GM21717 (cell line): ENCODE data around the gene VPS52.
A peak's percentile ranks its signal among the peaks of the same experiment; 100 is the strongest.
"Not testable (repeated sequence)": the region's sequence is repeated elsewhere in the genome, so short reads cannot be mapped to it uniquely, and the experiment has no call there.

Experiments
- ATAC-seq: cut with Tn5 transposase; IDR thresholded peaks from one replicate; pipeline ENCODE4 v1.9.1; 2021; ENCODE audit warnings: mild to moderate bottlenecking, moderate library complexity; ENCODE audit not compliant: unreplicated experiment

Gene VPS52

GRCh38 chr6:33280539-33280938, 8.9 kb upstream of the VPS52 start:
- no peak for ATAC-seq

- no peak for ATAC-seq
Measured at GRCh38 chr6:33279971-33280511, 8.4 kb upstream of the VPS52 start.

- no peak for ATAC-seq
Measured at GRCh38 chr6:33279257-33279695, 7.6 kb upstream of the VPS52 start.

DNA sequence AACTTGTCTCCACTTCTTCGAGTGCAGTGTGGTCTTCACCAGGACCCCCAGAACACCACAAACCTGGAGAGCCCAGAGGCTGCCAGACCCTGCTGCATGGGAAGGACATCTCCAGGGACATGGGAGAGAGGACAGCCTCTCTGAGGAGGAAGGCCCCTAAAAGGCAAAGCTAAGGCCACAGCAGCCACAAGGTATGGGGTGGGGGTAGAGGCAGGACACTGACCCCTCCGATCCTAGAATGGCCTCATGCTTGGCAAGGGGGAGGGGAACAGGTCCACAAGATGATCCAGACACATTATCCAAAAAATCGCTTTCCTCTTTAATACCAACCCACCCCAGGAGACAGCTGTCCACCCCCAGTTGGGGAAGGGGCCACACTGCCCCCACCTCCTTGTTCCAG, 7.1 kb upstream of the VPS52 start:
- no peak for ATAC-seq

DNA sequence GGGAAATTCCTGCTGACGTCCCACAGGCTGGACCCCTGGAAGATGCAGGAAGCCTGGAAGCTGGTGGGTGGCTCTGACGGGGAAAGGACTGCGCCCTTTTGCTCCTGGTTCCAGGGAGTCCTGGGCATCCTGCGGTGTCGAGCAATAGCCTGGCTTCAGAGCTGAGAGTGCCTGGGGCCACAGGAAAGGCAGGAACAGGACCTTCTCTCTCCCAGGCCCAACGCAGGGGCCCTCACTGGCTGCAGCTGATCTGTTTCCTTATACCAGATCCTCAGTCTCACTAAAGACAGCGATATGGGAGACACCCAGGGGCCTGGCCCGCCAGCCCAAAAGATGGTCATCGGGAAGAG, 6.7 kb upstream of the VPS52 start:
- ATAC-seq, result no peak

GRCh38 chr6:33277663-33278391, 6.2 kb upstream of the VPS52 start:
- ATAC-seq, result peak; percentile 7

GRCh38 chr6:33276864-33277662, 5.4 kb upstream of the VPS52 start, which contains the start of gene B3GALT4:
TSS of gene B3GALT4 (plus strand) at chr6:33277123. CDS start at chr6:33277420, 297 bp downstream.
- ATAC-seq, result peak; percentile 43

DNA sequence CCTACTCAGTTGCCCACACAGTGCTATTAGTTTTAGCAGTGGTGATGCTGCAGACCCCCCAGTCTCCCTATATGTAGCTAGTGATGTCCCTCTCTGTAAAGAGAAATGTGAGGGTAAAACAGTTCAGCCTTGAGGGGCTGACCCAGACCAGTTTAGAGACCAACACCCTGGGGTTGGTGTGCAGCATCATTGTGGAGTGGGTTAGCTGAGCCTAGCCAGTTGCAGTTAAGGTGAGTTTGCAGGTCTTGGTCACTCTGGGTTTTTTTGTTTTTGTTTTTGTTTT, 4.8 kb upstream of the VPS52 start:
- no peak for ATAC-seq

DNA sequence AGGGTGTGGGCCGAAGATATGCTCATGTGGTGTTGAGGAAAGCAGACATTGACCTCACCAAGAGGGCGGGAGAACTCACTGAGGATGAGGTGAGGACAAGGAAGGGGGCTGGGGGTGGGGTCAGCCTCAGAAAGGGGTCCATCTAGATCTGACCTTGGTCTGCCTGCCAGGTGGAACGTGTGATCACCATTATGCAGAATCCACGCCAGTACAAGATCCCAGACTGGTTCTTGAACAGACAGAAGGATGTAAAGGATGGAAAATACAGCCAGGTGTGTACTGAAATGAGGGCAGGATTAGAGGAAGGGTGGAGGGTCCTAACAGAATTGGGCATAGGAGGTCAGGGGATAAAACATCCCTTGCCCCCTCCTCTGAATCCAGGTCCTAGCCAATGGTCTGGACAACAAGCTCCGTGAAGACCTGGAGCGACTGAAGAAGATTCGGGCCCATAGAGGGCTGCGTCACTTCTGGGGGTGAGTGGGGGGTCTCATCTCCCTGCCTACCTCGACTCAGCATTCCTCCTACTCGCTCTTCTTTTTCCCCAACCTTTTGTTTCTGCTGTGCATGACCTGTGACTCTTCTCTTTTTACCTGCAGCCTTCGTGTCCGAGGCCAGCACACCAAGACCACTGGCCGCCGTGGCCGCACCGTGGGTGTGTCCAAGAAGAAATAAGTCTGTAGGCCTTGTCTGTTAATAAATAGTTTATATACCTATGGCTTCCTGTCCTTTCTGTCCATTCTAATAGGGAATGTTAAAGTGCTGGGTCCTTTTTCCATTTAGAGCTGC, 4.3 kb upstream of the VPS52 start:
- not testable (repeated sequence) for ATAC-seq

- no peak for ATAC-seq
Measured at GRCh38 chr6:33273924-33274902, 2.5 kb upstream of the VPS52 start.

GRCh38 chr6:33273129-33273923, 1.6 kb upstream of the VPS52 start:
- ATAC-seq, result no peak

DNA sequence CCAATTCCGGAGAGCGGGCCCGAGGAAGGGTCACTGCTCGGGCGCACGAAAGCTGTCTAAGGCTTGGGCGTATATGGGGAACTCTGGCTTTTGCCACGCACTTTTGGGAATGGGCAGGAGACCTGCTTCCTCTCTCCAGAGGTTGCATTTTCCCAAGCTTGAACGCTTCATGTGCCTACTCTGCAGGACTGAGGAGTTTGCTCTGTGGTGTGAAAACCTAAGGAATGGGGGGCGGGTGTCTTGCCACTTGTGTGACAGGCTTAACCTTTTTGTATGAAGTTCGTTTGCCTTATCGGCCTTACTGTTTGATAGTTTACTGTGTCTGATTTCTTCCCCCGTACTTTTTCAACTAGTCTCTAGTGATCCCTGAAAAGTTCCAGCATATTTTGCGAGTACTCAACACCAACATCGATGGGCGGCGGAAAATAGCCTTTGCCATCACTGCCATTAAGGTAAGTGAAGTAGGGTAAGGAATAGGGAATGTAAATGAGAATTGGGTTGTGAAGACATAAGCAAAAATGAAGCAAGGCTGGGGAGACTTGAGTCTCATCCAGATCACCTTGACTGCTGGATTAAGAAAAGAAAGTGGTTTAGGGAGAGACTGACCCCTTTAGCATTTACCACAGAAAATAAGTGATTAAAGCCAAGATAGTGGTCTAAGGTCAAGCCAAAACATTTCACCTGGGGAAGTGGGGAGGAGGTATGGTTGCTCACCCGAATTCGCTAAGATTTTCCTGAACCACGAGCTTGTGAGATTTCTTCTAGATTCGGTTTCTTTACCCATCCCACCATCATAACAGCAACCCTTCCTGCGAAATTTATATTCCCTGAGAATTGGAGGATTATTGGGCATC, 826 bp upstream of the VPS52 start:
- ATAC-seq, result no peak

GRCh38 chr6:33271117-33271467, 584 bp downstream of the VPS52 start:
- ATAC-seq, result no peak

- no peak for ATAC-seq
Measured at GRCh38 chr6:33264015-33264414, 7.7 kb downstream of the VPS52 start.

DNA sequence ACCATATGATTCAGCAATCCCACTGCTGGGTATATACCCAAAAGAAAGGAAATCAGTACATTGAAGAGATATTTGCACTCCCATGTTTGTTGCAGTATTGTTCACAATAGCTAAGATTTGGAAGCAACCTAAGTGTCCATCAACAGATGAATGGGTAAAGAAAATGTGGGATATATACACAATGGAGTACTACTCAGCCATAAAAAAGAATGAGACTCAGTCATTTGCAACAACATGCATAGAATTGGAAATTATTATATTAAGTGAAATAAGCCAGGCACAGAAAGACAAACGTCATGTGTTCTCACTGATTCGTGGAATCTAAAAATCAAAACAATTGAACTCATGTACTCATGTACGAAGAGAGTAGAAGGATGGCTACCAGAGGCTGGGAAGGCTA, 9.2 kb downstream of the VPS52 start:
- not testable (repeated sequence) for ATAC-seq

DNA sequence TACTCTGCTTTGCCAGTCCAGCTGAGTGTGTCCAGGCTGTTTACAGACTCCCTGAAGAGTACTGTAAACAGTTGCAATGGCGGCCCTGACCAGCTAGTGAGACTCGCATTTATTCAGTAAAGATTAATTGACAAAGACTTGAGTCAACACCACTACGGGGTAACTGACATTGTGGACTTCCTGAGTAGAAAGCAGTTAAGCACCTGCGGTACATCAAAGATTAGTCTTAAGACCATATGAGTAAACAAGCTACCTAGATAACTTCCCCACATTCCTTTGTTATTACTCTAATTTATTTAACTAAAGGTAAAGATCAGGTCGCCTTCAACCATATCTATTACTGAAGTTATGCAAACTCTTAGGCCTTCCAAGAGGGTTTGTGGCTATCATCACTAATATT, 12.6 kb downstream of the VPS52 start:
- ATAC-seq, result no peak

DNA sequence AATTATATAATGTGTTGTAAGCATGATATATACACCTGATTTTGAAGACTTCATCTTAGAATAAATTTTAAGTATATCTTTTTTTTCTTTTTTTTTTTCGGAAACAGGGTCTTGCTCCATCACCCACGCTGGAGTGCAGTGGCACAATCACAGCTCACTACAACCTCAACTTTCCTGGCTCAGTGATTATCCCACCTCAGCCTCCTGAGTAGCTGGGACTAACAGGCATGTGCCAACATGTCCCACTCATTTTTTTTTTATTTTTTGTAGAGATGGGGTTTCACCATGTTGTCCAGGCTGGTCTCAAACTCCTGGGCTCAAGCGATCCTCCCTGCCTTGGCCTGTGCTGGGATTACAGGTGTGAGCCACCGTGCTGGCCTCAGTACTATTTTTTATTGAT, 17.1 kb downstream of the VPS52 start:
- no peak for ATAC-seq

- no peak for ATAC-seq
Measured at GRCh38 chr6:33252759-33253158, 18.9 kb downstream of the VPS52 start.
